GM10266 (cell line): ENCODE measurements around the gene ERBB4.
"Not testable (repeated sequence)": the region's sequence is repeated elsewhere in the genome, so short reads cannot be mapped to it uniquely, and the experiment has no call there.

Experiments
- DNase-seq: peaks from one replicate; pipeline ENCODE4 v3.0.0; 2012; ENCODE audit errors: extremely low spot score
- TF ChIP-seq, protein P1 (sequence below): IDR thresholded peaks from 2 replicates; pipeline ENCODE4 v1.5.1; 2012; ENCODE audit warnings: mild to moderate bottlenecking, low read depth; ENCODE audit not compliant: control insufficient read depth, insufficient read depth; ENCODE audit errors: missing control alignments

The ERBB4 gene

DNA sequence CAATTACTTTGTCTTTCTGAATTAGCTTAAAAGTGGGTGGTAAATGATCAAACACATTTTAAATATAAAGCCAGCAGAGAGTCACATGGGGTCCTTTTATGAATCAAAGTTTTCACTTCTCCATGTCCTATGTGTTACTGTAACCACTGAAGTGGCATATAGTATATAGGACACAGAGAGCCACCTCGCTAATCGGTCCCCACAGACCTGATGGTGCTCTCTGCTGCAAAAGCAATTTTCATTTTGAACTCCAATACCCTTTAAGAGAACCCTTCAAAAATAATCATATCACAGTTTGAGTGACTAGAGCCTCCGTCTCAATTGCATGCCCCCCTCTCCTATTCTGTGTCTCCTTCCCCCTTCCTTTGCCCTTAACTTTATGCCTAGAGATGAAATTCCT lies 272.8 kb downstream of the ERBB4 start:
- TF ChIP-seq, protein P1, sequence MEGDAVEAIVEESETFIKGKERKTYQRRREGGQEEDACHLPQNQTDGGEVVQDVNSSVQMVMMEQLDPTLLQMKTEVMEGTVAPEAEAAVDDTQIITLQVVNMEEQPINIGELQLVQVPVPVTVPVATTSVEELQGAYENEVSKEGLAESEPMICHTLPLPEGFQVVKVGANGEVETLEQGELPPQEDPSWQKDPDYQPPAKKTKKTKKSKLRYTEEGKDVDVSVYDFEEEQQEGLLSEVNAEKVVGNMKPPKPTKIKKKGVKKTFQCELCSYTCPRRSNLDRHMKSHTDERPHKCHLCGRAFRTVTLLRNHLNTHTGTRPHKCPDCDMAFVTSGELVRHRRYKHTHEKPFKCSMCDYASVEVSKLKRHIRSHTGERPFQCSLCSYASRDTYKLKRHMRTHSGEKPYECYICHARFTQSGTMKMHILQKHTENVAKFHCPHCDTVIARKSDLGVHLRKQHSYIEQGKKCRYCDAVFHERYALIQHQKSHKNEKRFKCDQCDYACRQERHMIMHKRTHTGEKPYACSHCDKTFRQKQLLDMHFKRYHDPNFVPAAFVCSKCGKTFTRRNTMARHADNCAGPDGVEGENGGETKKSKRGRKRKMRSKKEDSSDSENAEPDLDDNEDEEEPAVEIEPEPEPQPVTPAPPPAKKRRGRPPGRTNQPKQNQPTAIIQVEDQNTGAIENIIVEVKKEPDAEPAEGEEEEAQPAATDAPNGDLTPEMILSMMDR = no peak
- no peak for DNase-seq

DNA sequence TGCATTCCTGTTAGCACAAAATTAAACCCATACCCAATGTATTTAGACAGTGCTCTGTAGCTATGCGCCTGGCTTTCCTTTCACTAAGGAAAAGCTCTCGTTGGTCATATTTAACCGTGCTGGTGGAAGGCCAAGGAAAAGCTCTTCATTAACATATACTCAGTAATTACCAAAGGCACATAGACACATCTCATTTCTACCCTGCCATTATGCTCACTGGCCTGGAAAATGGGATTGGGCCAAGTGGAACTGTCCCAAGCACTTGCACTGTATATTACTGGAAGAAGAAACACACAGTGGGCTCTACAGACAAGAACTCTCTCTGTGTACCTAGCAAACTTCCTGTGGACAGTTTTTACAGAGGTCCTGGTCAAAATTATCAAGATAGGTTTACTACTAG lies 274.4 kb downstream of the ERBB4 start:
- TF ChIP-seq, protein P1 = no peak
- no peak for DNase-seq

DNA sequence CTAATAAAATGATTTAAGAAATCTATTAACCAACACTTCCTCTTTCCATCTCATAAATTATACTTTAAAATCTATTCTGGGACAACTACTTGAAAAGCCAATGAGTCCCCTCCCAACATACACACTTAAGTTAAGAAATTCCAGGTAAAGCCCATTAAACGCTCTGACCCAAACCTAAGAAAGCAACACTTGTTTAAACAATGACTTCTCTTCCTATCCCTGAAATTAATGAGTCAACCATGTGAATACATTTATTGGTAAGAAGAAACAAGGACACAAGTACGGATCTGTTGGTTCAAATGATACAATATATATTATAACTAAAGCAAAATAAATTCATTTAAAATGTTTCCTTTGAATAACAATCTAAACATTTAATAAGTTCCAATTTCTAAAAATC lies 279.4 kb downstream of the ERBB4 start:
- TF ChIP-seq, protein P1 = no peak
- DNase-seq = no peak

DNA sequence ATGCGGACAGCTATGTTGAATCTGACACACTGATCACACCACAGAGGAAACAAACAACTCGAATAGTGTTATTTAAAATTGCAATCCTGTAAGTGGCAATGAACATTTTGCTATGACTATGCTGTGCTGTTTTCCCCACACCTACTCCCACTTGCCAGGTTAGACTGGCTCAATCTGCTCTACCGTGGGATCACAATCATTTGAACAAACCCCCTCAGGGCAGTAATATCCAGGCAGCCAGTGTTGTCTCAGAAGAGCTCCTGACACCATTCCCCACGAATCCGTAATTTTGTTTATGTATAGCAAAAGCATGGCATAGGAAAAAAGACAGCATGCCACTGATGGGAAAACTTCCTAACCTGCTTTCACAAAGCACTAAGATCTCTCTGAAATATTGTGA lies 284.3 kb downstream of the ERBB4 start:
- TF ChIP-seq, protein P1 = no peak
- DNase-seq = no peak

DNA sequence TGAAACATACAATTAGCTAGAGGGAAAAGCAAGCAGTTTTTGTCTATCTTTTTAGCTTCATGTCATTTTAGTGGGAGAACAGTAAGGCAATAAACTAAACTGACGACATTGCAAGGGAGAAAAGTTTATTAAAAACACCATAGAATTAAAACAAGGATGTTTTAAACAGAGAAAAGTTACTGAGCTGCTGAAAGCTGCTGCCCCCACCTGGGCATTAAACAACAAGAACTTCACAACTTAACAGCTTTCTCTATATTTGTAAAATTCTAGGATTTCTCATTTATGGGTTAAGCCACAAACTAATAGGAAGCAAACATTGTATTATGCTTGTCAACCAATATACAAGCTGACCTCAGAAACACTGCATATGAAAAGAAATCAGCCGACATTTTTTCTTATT lies 289.2 kb downstream of the ERBB4 start:
- no peak for DNase-seq
- TF ChIP-seq, protein P1 = peak; percentile 19

DNA sequence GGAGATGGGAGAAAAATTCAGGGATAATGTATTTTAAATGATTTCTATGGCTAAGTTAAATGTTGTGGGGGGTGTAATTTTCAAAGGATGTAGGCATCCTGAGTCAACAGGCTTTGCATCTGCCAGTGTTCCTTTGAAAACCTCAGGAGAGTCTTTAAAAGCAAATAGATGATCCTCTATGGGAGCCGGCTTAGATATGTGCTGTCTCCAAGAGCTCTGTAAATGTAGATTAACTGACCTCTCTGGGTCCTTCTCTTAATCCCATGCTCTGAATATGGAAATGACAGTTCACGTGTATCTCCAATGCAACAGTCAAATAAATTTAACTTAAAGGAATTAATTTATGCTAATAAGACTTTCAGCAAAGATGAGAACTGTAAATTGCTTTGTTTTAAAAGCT lies 292.7 kb downstream of the ERBB4 start:
- TF ChIP-seq, protein P1 = no peak
- DNase-seq = no peak

DNA sequence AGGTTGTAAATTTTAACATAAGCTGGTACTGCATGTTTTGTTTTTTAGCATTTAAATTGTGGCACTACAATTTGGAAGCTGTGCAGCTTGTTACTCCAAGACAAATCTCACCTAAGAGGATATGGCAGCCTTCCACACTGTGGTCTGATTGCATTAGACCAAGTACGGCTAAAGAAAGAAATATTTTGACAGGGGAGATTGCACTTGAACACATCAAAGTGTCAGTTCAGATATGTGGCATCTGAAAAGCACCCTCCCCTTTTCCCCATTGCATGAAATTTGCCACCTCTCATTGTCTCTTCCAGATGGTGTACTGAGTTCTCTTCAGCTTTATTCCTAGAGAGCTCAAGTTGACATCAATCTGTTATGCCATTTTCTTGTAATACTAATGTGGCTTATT lies 295.9 kb downstream of the ERBB4 start:
- DNase-seq = no peak
- TF ChIP-seq, protein P1 = no peak

DNA sequence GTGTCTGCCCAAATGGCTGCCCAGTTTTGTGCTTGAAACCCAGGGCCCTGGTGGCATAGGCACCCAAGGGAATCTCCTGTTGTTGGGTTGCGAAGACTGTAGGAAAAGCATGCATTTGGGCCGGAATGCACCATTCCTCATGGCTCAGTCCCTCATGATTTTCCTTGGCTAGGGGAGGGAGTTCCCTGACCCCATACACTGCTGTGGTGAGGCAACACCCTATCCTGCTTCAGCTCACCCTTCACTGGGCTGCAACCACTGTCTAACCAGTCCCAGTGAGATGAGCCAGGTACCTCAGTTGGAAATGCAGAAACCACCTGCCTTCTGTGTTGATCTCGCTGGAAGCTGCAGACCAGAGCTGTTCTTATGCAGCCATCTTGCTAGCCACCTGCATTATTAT lies 300.4 kb downstream of the ERBB4 start:
- not testable (repeated sequence) for DNase-seq
